GM19240 (cell line): ENCODE measurements around the gene NPC2.
"Not testable (repeated sequence)": the region's sequence is repeated elsewhere in the genome, so short reads cannot be mapped to it uniquely, and the experiment has no call there.

ENCODE experiments used
- DNase-seq: peaks from one replicate; pipeline ENCODE4 v3.0.0; 2011; ENCODE audit warnings: low spot score; ENCODE audit not compliant: insufficient read length

The NPC2 gene

DNA sequence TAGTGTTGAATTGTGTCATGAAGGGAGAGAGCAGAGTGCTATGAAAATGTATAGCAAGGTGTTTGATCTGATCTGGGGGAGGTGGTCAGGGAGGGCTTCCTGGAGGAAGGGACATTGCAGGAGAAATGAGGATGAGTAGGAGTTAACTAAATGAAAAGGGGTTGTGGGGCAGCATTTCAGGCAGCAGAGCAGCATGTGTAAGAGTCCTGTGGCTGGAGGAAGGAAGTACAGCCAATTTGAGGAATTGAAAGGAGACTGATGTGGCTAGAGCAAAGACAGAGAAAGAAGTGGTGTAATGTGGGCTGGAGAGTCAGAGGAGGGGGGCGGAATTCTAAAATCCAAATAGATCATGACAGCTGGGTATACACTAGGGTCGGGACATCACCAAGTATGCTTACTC lies 20.5 kb downstream of the NPC2 start:
- DNase-seq = no peak

DNA sequence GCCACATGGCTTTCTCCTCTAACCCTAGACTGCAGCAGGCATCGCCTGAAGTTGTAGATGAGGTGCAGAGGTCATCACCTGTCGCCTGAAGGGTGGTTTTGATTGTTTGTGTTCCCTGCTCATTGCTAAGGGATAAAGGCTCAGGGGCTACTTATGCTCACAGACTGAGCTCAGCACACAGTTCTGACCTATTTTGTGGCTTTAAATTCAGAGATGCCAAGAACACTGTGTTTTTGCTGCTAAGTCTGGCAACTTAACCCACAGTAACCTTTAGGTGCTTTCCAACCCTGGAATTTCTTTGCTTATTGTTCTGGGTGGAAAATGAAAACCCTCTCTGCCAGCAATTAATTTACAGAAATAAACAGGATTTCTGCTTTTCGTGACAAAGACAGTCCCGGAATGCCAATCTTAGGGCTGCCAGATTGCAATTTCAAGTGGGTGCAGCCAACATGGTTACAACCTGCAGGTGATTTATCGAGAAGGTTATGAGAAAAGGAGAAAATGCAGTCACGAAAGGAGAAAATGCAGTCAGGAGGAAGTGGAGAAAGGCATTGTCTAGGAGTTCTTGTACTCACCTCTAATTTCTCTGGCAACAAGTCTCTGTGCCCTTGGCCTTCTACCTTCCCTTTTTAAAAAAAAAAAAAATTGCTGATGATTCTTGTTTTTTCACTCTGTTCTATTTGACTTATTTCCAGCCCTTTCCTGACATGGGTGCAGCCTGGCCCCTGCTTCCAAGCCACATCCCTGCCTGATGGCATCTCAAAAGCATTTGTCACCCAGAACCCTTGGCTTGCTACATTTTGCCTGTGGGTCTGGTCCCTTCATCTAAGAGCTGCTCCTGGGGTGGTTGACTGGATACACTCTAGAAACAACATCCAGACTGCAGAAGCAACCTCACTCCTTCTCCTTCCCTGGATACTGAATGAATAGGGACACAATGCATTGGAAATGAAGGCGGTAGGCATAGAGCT lies 23.3 kb downstream of the NPC2 start:
- no peak for DNase-seq

- DNase-seq = no peak
Measured at GRCh38 chr14:74468513-74468912, 24.6 kb downstream of the NPC2 start.

- DNase-seq = no peak
Measured at GRCh38 chr14:74465335-74465734, 27.8 kb downstream of the NPC2 start.

DNA sequence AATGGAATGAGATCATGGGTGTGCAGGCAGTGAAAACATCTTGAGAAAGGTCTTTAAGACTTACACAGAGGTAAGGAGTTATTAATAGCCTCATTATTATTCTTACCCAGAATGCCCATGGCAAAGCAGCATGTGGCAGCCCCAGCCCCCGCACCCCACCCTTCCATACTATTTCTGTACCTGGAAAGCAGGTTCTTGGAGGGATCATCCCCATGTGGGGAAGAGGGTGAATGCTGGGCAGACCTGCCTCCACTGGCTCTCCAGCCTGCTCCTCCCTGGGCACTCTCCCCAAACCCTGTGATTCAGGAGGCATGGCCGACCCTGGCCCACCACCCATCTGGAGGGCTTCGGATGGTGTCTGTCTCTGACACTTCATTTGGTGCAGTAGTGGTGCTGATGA lies 28.3 kb downstream of the NPC2 start:
- DNase-seq = no peak

- no peak for DNase-seq
Measured at GRCh38 chr14:74463697-74464096, 29.4 kb downstream of the NPC2 start.

GRCh38 chr14:74462993-74463392 lies 30.1 kb downstream of the NPC2 start:
- no peak for DNase-seq

DNA sequence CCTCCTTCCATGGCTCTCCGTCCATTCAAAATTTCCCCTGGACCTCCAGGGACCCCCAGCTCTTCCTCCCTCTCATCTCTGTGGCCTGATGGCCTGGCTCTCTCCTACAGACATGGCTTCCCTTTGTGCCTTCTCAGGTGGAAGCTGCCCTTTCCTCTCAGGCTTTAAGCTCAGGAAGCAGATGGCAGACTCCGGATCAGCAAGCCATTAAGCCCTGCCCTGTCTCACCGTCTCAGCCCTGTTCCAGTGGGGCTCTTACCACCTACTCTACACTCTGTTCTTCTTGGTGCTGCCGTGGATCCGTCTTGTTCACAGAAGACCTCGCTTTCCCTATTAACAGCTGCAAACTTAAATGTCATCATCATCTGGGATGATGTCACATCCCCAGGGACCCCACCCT lies 33.1 kb downstream of the NPC2 start:
- no peak for DNase-seq

DNA sequence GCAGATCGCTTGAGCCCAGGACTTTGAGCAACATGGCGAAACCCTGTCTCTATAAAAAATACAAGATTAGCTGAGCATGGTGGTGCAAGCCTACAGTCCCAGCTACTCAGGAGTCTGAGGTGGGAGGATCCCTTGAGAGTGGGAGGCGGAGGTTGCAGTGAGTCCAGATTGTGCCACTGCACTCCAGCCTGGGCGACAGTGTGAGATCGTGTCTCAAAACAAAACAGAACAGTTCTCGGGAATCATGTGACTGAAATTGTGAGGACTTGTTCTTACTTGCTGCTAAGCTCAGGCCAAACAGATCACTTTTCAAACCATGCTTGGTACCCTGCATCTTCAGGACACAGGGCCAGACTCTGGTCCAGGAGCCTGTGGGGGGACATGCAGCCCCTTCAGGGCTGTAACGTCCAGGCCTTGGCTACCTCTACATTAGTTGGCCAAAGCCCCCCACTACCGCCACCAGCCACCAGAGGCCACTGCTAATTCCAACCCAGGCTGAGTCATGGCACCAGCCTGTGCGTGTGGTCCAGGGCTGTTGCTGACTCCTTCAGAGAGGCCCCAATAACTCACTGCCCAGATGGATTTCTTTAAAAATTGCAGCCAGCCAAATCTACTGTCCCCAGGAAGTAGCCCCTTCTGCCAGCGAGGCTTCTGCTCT lies 33.7 kb downstream of the NPC2 start:
- peak; percentile 14 for DNase-seq

DNA sequence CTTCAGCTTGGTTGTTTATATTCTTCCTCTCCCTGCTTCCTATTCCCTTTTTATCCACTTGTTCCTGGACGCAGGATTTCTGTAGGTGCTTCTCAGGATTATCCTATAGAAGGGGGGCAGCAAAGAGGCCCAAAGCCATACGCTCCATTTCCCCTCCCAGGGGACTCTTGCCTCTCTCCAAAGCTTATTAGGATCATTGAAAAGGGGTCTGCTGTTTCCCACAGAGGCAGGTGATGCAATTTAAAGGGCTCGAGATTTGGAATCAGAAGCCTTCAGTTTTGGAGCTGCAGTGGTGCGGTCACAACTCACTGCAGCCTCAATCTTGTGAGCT lies 35.6 kb downstream of the NPC2 start:
- no peak for DNase-seq

DNA sequence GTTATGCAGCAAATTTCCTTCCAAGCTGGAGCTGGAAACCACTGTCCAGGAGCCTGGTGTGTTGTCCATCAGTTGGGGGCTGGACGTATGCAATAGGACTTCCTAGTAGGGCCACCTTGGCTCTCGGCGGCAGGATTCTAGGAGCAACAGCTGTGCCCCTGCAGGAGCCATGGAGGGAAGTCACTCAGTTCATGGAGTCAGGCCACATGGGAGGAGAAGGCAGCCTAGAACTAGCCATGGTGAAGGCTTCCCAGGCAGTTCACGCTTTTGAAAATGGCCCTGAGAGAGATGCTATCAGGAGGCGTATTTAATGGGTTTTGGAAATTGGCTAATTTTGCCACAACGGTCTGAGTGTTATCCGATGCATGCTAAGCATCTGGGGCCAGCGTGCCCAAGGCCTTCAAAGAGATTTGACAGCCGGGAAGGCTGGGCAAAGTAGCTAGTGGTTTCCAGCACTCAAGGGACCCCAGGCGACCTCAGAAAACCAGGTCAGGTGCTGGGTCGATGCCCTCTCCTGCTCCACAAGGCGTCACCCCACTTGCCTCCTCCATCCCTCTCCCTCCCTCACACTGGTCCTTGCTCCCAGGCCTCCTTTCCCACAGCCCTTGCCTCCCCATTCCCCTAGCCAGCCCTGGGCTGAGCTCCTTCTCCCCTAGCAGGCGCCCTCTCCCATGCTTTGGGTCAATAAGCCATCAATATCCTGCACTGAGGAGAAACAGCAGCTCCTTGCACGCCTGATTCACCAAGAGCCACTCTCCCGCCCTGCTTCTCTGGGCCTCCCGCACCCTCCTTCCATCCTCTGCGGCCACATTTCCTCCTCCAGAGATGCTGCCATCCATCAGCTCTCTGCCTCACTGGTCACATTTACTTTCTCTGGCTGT lies 36.2 kb downstream of the NPC2 start:
- no peak for DNase-seq

- not testable (repeated sequence) for DNase-seq
Measured at GRCh38 chr14:74454397-74454796, 38.7 kb downstream of the NPC2 start.

GRCh38 chr14:74444866-74445265 lies 48.2 kb downstream of the NPC2 start:
- no peak for DNase-seq

DNA sequence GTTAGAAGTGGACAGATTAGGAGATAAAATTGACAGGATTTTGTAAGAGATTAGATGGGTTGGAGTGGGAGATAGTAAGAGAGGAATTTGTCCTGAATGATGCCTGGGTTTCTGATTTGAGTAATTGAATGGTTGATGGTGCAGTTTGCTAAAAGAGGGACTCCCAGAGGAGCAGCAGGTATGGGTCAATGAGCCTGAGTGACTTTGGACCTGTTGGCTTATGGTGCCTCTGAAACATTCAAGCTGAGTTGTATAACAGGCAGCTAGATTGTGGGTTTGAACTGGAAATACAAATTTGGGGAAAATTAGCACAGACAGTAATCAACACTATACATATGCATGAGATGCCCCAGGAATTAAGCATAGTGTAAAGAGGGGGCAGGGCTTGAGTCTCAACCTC lies 50.3 kb downstream of the NPC2 start:
- DNase-seq = no peak

- DNase-seq = no peak
Measured at GRCh38 chr14:74441113-74441512, 52.0 kb downstream of the NPC2 start.

DNA sequence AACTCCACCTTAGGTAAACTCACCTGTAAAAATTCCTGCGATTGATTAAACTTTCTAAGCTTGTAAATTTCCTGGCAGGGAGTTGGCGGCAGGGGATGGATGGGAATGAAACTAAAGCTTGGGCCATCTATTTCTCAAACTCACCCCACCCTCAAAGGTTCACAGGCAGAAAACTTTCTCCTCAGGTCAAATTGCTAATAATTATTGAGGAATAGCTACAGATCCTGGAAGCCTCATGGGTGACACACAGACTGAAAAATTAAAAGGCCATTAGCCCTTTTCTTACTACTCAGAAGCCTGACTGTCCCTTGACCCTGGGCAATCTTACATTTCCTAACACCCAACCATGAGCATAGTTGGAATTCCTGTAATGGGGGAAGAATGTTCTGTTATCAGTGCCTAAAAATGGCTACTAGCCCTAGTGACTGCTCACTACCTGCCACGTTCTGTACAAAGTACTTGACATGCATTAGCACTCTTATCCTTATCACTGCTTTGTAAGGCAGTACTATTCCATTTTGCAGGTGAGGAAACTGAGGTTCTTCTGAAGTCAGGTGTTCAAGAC lies 54.7 kb downstream of the NPC2 start:
- no peak for DNase-seq

GRCh38 chr14:74437496-74438053 lies 55.5 kb downstream of the NPC2 start:
- DNase-seq = no peak

- DNase-seq = no peak
Measured at GRCh38 chr14:74434294-74434693, 58.8 kb downstream of the NPC2 start.

GRCh38 chr14:74429991-74430390 lies 63.1 kb downstream of the NPC2 start:
- DNase-seq = no peak
